SK-N-SH treated with all-trans-retinoic acid at 6 μM for 48 hours (cell line): ENCODE measurements around the gene CAPN8.

ENCODE experiments used
- ARNTL ChIP-seq: fragments of 450-650 bp; formaldehyde crosslinking; IDR thresholded peaks from 2 replicates; pipeline ENCODE4 v1.5.0; 2020; ENCODE audit warnings: low read depth, mild to moderate bottlenecking, moderate library complexity, borderline replicate concordance
- PATZ1 ChIP-seq: fragments of 250-450 bp; sonication (Bioruptor Pico); IDR thresholded peaks from 2 replicates; pipeline ENCODE4 v1.8.0; 2020; ENCODE audit warnings: mild to moderate bottlenecking, moderate library complexity, borderline replicate concordance
- RARB ChIP-seq: fragments of 250-450 bp; sonication (Bioruptor Pico); IDR thresholded peaks from 2 replicates; pipeline ENCODE4 v1.8.0; 2021; ENCODE audit warnings: mild to moderate bottlenecking, moderate library complexity
- ZFP30 ChIP-seq: fragments of 450-650 bp; formaldehyde crosslinking; IDR thresholded peaks from 2 replicates; pipeline ENCODE4 v1.5.0; 2022; ENCODE audit warnings: mild to moderate bottlenecking, moderate library complexity

DNA sequence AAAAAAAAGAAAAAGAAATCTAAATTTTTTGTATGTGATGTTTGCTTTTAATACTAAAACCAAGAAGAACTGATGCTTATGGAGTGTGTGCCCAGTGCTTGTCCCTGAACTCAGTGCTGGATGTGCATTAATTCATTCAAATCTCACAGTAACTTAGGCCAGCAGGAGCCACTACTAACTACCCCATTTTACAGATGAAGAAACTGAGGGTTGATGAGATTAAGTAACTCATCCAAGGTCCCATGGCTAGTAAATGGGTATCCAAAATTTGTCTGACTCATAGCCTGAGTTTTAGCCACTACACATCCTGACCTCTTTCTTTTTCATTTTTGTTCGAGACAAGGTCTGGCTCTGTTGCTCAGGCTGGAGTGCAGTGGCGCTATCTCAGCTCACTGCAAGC lies 144.4 kb downstream of the CAPN8 start:
- TF ChIP-seq ZFP30 (no peak), ARNTL (no peak), PATZ1 (CRISPR knock-in tag) (no peak), RARB (CRISPR knock-in tag) (no peak)
